HCT116 (cell line): ENCODE measurements around the gene HSBP1.

Source experiments
- ZNF274 ChIP-seq: fragments of 200-500 bp; sonication (Bioruptor generic); IDR thresholded peaks from 2 replicates; pipeline ENCODE4 v1.6.1; 2014; ENCODE audit warnings: mild to moderate bottlenecking, low read depth, low read length, inconsistent platforms
- TF ChIP-seq, protein P1 (sequence below), 3 experiments: fragments of 200-600 bp in 1 of 3; sonication (generic) in 1 of 3; IDR thresholded peaks in 2 of 3; conservative IDR thresholded peaks in 1 of 3; 2 replicates each; pipeline ENCODE4 v1.5.1; 2012 to 2017; ENCODE audit warnings: low read depth in 2 of 3, low read length in 2 of 3, antibody characterized with exemption in 1 of 3, borderline replicate concordance in 1 of 3, control low read depth in 1 of 3, mild to moderate bottlenecking in 1 of 3, mixed read lengths in 1 of 3, mixed run types in 1 of 3, moderate library complexity in 1 of 3; ENCODE audit not compliant: insufficient read depth in 1 of 3

DNA sequence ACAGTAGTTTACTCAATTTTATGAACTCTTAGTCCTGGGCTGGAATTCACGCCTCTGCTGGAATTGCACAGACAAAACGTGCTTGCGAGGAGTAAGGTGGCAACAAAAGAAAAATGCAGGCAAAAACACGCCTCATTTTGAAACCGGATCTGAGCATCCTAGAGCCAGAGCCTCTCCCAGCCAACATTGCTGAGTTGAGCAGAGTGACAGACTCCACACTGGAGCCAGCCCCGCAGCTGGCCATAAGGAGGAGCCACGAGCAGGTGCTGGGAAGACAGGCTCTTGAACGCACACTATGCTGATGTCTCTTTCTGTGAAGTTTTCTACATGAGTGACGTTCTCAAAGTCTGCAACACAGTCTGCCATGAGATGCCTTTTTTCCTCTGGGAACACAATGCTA is 14.6 kb upstream of the HSBP1 start:
- TF ChIP-seq, protein P1, sequence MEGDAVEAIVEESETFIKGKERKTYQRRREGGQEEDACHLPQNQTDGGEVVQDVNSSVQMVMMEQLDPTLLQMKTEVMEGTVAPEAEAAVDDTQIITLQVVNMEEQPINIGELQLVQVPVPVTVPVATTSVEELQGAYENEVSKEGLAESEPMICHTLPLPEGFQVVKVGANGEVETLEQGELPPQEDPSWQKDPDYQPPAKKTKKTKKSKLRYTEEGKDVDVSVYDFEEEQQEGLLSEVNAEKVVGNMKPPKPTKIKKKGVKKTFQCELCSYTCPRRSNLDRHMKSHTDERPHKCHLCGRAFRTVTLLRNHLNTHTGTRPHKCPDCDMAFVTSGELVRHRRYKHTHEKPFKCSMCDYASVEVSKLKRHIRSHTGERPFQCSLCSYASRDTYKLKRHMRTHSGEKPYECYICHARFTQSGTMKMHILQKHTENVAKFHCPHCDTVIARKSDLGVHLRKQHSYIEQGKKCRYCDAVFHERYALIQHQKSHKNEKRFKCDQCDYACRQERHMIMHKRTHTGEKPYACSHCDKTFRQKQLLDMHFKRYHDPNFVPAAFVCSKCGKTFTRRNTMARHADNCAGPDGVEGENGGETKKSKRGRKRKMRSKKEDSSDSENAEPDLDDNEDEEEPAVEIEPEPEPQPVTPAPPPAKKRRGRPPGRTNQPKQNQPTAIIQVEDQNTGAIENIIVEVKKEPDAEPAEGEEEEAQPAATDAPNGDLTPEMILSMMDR (IDR thresholded peaks at IDR 0.05 in 2 of 3, conservative IDR thresholded peaks at IDR 0.05 in 1 of 3; ENCODE audit: borderline replicate concordance in 1 of 3, insufficient read depth in 1 of 3, low read depth in 2 of 3, low read length in 2 of 3) = 0 out of 6 replicates have a peak, but pooled peaks of 1 of the 3 experiments have one; percentile 11
- no peak for TF ChIP-seq ZNF274
